Fibroblast of skin of left biceps (primary cell): Measurements from ENCODE around the gene ARMC9.
"Not testable (repeated sequence)": the region's sequence is repeated elsewhere in the genome, so short reads cannot be mapped to it uniquely, and the experiment has no call there.

Experiments
- DNase-seq, 2 experiments: peaks; one replicate each; pipeline ENCODE4 v3.0.0-alpha.2; 2013; ENCODE audit warnings: low read depth in 2 of 2

Gene ARMC9, protein sequence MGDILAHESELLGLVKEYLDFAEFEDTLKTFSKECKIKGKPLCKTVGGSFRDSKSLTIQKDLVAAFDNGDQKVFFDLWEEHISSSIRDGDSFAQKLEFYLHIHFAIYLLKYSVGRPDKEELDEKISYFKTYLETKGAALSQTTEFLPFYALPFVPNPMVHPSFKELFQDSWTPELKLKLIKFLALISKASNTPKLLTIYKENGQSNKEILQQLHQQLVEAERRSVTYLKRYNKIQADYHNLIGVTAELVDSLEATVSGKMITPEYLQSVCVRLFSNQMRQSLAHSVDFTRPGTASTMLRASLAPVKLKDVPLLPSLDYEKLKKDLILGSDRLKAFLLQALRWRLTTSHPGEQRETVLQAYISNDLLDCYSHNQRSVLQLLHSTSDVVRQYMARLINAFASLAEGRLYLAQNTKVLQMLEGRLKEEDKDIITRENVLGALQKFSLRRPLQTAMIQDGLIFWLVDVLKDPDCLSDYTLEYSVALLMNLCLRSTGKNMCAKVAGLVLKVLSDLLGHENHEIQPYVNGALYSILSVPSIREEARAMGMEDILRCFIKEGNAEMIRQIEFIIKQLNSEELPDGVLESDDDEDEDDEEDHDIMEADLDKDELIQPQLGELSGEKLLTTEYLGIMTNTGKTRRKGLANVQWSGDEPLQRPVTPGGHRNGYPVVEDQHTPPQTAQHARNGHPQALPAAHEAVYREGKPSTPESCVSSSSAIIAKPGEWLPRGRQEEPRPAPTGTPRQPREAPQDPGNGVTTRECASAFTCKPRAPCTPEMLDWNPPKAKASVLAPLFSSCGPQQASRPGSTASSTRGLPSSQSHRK

DNA sequence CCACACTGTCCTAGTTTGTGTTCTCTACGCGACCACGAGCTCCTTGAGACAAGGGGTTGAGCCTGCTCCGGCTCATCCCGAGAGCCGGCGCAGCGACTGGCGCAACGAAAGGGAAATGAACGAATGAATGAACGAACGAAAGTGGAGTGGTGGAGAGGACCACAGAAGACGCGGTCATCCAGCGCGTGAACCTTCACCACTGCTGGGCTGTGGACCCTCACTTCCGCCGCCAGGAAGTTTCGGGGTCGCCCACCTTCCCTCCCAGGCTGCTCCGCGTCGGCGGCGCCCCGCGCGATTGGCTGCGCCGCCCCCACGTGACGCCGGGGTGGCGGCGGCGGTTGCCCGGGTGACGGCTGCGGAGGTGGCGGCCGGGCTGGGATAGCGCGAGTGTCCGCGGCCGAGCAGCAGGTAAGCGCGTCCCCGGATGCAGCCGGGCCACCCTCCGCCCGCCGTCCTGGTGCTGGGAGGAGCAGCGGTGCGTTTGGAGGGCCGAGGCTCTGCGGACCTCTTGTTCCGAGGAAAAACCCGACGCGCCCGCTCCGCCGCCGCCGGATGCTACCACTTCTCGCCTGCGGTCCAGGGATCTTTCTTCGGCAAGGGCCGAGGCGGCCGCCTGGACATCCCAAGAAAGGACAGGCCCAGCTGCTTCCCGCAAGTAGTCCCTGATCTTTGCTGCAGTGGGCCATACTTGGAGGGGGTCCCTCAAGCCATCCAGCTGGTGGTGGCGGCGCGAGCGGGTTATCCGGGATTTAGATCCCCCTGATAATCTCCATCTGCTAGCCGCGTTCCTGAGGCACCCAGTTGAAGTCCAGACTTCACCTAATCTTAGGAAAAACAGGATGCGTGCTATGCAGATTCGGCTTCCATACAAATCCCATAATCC lies at the start of gene ARMC9:
Gene ARMC9 (plus strand): TSS at position 341 of the 883 bp plus-strand sequence. CDS start 7,608 bp downstream, outside the sequence.
- no peak for DNase-seq

DNA sequence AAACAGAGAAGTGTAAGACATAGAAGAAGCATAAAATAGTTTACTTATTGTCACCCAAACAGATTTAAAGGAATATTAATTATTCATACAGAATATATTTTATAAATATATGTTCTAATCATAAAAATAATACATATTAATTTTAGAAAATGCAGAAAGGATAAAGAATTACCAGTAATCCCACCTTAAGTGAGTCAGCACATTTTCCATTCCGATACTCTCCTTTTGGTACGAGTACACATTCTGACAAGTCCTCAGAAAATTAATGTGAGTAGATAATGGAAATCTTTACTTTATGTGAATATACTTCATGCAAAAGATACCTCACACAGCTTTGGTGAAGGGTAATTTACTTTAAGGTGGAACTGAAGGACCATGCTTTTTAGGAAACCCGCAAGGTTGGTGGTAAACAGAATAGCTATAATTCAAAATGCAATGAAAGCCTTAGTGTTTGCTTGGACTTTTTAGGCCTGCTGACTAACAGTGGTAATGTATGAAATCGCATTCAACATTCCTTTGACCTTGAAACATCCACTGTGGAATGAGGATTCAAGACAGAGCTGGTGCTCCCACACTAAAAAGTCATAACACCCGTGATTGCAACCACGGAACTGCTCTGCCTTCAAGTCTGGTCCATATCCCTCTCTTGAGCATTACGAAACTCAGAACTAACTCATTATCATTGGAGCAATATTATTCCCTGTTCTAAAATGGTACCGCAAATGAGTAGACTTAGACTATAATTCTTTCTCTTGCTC lies 45.5 kb upstream of the ARMC9 start:
- DNase-seq = peak in 1 of 2 experiments; percentile 52

- no peak for DNase-seq
Observed at GRCh38 chr2:231159306-231159705, 39.1 kb upstream of the ARMC9 start.

GRCh38 chr2:231160701-231161100 lies 37.7 kb upstream of the ARMC9 start:
- no peak for DNase-seq

DNA sequence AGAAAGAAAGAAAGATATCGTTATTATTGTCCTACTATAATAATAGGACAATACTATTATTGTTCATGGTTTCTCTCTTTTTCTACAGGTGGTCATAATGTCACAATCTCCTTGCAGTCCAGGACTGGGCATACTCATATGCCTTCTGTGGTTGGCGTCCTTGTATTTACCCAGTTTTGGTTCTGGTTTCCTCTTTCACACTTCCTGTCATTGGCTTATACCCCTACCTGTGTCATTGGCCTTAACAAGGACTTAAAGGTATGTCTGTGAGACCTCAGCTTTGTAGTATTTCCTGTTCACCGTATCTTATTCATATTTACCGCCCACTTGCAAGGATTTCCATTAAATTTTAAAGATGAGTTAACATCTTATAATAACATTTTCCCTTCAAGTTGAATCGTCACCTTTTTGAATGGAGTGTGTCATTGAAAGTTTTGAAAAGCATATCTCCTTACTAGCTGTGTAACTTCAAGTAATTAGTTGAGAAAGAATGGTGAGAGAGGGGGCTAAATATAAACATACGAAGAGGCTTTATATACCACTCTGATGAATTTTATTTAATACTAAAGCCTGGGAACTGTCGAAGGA lies 37.1 kb upstream of the ARMC9 start:
- DNase-seq = no peak

DNA sequence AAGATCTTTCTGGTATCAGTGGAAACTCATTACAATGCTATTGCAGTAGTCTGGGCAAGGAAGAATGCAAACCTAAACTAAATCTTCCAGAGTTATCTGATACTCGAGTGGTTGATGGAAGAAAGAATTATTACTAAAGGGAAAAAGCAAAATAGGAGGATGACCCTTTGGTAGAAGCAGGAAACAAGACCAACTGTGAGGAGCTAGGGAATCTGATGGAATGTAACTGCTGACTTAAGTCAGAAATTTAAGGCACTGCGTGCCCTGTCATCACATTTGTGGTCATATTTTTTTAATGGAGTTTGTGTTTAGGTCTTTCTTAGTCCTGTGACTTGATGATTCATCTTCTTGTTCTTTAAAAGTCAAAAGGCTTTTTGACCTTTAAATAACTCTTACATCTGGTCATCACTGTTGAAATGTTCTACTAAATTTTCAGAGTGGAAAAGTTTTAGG lies 36.5 kb upstream of the ARMC9 start:
- DNase-seq = peak; percentile 88 to 91

DNA sequence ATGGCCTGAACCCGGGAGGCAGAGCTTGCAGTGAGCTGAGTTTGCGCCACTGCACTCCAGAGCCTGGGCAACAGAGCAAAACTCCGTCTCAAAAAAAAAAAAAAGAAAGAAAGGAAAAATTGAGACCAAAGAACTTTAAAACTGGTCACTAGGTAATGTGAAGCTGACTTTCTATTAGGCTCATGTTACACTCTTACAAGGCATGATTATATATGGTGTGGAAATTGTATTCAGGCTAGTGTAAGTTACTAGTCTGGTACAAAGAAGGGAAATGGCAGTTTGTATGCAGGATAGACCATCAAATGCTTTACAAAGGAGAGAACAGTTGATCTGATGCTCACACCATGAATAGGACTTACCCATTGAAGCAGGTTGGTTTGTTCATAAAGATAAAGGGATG lies 35.4 kb upstream of the ARMC9 start:
- no peak for DNase-seq

DNA sequence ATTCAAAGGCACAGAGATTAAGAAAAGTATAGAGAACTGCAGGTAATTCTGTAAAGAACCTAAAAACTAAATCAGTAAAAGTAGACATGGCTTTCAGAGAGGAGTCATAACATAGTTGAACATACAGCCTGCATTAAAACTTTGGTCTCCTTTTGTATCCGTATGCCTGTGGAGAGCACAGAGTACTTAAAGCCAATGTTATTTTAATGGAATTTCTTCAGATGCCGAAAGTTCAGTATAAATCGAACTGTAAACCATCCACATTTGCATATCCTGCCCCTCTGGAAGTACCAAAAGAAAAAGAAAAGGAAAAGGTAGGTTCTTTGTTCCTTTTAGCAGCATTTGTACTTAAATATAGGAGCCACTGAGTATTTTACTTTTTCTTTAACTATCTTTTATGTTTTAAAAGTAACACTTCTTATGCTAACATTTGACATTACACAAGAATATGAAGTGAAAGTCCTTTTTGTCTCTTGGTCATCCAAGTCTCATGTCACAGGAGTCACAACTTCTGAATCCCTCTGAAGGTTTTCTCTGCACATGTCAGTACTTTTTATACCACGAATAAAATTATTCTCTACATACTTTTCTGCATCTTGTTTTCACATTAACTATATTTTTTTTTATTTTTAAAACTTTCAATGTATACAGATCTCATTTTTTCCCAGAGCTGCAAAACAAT lies 34.9 kb upstream of the ARMC9 start:
- no peak for DNase-seq

DNA sequence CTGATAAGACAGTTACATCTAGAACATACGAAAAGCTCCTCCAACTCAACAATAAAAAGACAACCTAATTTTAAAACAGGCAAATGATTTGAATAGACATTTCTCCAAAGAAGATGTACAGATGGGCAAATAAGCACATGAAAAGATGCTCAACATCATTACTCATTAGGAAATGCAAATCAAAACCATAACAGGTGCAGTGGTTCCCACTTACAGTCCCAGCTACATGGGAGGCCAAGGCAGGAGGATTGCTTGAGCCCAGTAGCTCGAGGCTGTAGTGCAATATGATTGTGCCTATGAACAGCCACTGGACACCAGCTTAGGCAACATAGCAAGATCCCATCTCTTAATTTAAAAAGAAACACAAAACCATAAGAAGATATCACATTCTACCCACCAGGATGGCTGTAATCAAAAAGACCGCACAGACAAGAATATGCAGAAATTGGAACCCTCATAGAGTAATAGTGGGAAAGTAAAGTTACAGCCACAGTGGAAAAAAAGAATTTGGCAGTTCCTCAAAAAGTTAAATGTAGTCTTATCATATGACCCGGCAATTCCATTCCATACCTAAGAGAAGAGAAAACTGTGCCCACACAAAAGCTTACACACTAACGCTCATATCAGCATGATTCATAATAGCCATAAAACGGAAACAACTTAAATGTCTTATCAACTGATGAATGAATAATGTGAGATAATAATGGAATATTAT lies 30.5 kb upstream of the ARMC9 start:
- no peak for DNase-seq

DNA sequence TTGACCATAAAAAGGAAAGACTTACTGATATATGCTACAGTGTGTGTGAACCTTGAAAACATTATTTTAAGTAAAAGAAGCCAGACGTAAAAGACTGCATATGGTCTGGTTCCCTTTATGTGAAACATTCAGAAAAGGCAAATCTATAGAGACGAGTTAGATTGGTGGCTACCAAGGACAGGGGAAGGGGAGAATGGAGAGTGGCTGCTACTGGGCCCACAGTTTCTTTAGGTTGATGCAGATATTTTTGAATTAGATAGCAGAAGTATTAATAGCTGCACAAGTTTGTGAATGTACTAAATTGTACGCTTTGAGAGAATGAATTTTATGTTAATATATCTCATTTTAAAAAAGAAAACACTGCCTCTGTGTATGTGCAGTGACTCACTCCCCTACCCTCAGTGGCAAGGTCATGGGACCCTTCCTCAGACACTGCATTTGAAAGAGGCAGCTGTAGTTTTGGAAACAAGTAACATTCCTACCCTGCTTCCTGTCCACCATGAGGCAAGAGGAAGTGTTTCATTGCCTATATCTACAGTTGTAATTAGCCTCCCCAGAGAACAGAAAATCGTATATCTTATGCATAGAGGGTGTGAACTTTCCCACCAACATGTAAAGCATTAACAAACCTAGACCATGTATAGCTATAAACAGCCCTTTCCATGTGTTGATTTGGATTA lies 29.8 kb upstream of the ARMC9 start:
- no peak for DNase-seq

DNA sequence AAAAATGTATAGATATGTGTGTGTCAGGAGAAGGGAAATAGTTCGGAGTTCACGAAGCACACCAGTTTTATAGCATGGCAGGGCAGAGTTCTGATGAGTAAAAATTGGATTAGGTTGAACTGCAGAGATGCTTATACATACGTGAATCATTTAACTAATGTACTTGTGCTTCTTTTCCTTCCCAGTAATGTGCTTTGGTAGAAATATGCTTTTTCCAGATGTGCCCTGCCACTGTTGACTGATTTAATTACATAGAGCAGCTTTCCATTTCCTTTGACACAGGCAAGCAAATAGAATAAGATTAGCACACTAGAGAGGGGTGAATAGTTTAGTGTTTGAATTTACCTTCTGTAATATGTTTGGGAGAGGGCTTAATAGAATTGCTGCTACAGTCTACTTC lies 28.9 kb upstream of the ARMC9 start:
- no peak for DNase-seq

GRCh38 chr2:231170055-231170454 lies 28.4 kb upstream of the ARMC9 start:
- DNase-seq = no peak

DNA sequence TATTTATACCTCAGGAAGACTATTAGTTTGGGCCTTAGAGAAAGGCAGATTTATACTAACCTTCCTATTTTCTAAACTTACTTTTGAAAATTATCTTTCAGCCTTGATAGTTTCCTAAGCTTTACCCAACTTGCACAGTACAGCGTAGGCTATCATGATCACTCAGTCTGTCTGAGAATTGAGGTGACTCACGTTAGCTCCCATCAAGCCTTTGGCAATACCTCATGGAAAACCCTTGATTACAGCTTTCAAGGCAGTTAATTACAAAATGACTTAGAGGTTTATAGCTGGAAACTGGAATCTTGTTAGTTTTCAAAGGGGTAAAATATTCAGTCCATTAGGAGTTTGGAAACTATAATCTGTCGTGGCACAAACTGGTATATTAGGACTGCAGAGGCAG lies 26.4 kb upstream of the ARMC9 start:
- DNase-seq = no peak

GRCh38 chr2:231174211-231174651 lies 24.2 kb upstream of the ARMC9 start:
- DNase-seq = no peak

DNA sequence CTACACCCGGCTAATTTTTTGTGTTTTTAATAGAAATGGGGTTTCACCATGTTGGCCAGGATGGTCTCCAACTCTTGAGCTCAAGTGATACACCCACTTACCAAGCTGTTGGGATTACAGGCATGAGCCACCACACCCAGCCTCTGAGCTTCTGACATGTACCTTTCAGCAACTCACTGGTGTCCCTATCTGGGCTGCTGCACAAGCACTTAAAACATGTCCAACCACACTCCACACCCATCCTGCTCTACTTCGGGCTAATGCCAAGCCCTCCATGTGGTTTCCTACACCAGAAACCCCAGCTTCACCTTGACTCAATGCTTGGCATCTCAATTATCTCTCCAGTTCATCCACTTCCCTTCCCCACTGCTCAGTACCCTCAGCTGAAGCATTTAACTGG lies 22.4 kb upstream of the ARMC9 start:
- DNase-seq = no peak

- no peak for DNase-seq
Observed at GRCh38 chr2:231177156-231178025, 21.0 kb upstream of the ARMC9 start.

GRCh38 chr2:231178805-231179204 lies 19.6 kb upstream of the ARMC9 start:
- not testable (repeated sequence) for DNase-seq
